Measurements from ENCODE around the gene RSU1. TPM values are rescaled to one million over a fixed set of nuclear protein-coding genes. Genes with fewer than 3 reads are reported as not detected.
A peak's percentile ranks its signal among the peaks of the same experiment; 100 is the strongest.

Gene RSU1
- total RNA-seq, 4 donors from 2014 or later = 40.5 to 95.4 (median 65.2) TPM

DNA sequence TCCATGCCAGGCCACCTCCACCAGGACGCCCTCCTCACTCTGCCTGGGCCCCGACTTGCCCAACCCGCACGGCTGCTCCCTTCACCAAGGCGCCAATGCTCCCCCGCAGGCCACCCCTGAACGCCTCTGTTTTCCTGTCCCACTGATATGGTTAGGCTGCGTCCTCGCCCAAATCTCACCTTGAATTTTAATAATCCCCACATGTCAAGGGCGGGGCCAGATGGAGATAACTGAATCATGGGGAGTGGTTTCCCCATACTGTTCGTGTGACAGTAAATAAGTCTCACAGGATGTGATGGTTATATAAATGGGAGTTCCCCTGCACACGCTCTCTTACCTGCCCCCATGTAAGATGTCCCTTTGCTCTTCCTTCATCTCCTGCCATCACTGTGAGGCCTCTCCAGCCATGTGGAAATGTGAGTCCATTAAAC is 29.8 kb downstream of the RSU1 start:
- intact Hi-C loops (cut with DNase I; ENCODE audit: low total_unique reads) = no loop called here
- Histone ChIP-seq H3K4me3 (no peak overlapping the region), H3K36me3 (no peaks in the 10 kb centered on the region), H3K27me3 (no peaks in the 10 kb centered on the region), H3K9me3 (no peaks in the 10 kb centered on the region), H3K27ac (no peak overlapping the region), H3K4me1 (no peaks in the 10 kb centered on the region)
- TF ChIP-seq, protein P1, sequence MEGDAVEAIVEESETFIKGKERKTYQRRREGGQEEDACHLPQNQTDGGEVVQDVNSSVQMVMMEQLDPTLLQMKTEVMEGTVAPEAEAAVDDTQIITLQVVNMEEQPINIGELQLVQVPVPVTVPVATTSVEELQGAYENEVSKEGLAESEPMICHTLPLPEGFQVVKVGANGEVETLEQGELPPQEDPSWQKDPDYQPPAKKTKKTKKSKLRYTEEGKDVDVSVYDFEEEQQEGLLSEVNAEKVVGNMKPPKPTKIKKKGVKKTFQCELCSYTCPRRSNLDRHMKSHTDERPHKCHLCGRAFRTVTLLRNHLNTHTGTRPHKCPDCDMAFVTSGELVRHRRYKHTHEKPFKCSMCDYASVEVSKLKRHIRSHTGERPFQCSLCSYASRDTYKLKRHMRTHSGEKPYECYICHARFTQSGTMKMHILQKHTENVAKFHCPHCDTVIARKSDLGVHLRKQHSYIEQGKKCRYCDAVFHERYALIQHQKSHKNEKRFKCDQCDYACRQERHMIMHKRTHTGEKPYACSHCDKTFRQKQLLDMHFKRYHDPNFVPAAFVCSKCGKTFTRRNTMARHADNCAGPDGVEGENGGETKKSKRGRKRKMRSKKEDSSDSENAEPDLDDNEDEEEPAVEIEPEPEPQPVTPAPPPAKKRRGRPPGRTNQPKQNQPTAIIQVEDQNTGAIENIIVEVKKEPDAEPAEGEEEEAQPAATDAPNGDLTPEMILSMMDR (IDR thresholded peaks at IDR 0.05) = no peak
- no peak for TF ChIP-seq POLR2A (IDR thresholded peaks at IDR 0.05)
- no peak for DNase-seq

DNA sequence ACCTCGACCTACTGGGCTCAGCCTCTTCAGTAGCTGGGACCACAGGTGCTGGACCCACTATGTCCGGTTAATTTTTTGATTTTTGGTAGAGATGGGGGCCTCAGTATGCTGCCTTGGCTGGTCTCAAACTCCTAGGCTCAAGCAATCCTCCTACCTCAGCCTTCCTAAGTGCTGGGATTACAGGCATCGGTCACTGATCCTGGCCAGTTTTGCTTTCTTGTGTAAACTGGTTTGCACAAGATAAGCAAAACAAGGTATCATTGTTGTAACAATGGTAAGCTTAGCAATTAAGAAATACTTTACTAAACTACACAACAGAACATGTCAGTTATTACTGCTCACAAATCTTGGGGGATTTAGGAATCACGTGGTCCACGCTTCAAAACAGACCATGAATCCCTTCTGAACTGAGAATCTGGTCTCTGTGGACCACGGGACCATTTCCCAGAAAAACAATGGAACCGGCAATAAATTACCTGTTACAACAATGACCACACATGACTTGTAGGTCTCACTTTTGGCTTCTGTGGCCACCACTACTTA is 36.8 kb downstream of the RSU1 start:
- TF ChIP-seq, protein P1 (IDR thresholded peaks at IDR 0.05) = no peak
- no peak for TF ChIP-seq POLR2A (IDR thresholded peaks at IDR 0.05)
- no peak overlapping the region for H3K27ac ChIP-seq
- DNase-seq = no peak
- H3K27me3 ChIP-seq = no peaks in the 10 kb centered on the region
- intact Hi-C loops (cut with DNase I; ENCODE audit: low total_unique reads) = no loop called here
- no peaks in the 10 kb centered on the region for H3K36me3 ChIP-seq
- no peak overlapping the region for H3K4me3 ChIP-seq
- no peaks in the 10 kb centered on the region for H3K4me1 ChIP-seq
- no peaks in the 10 kb centered on the region for H3K9me3 ChIP-seq

DNA sequence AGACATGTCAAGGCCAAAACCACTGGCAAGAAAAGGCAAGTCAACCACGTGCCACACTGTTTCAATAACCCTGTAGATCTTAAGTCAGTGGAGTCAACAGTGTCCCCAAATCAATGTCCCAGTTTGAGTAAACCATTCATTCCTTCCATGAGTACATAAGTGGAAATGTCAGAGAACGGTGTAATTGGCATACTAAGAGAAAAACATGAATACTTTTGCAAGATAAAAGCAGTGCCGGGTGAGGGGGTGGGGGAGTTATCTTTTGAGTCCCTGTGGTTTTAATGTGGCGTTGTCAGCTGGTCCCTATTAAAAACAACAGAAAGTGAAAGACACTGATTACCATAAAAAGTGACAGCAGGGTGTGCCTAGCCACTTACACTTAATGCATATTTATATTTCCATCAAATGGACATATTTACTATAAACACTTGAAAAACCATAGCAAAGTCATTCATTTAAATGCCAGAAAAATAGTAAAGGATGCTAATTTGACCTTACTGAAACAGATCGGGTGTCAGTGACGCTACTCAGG is 37.8 kb downstream of the RSU1 start:
- no peaks in the 10 kb centered on the region for H3K4me1 ChIP-seq
- H3K9me3 ChIP-seq = no peaks in the 10 kb centered on the region
- intact Hi-C loops (cut with DNase I; ENCODE audit: low total_unique reads) = no loop called here
- DNase-seq = no peak
- H3K27me3 ChIP-seq = no peaks in the 10 kb centered on the region
- no peak overlapping the region for H3K27ac ChIP-seq
- TF ChIP-seq, protein P1 (IDR thresholded peaks at IDR 0.05) = no peak
- TF ChIP-seq POLR2A (IDR thresholded peaks at IDR 0.05) = no peak
- H3K36me3 ChIP-seq = no peaks in the 10 kb centered on the region
- no peak overlapping the region for H3K4me3 ChIP-seq

DNA sequence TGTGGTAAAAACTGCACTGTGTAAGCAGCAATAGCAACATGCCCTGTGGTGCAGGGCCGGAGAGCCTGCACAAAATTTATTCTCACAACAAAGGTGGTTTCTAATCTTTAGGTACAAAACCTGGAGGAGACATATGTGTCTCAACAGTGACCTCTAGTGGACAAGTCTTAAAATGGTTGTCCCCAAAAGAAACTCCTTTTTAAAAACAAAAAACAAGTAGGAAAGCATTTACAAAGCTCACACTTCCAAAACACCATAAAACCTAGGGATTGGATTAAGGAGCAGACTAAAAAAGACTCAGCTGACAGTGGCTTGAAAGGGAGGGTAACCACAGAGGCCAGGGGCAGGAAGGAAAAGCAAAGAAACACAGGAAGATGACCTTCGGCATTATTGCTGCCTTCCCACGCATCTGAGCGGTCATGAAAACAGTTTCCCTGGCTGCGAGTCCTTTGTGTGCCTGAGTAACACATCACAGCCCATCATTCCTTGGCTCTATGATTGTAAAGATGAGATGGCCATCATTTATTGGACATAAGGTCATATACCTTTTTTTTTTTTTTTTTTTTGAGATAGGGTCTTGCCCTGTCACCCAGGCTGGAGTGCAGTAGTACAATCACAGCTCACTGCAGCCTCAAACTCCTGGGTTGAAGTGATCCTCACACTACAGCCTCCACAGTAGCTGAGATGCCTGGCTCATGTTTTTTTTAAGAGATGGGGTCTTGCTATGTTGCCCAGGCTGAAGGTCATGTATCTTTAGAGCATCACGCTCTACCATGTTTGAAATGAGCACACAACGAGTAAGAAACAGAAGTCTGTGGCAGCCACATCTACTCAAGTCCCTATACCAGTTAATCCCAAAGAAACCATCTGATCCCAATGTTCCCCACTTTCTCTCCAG is 39.5 kb downstream of the RSU1 start:
- intact Hi-C loops (cut with DNase I; ENCODE audit: low total_unique reads) = no loop called here
- H3K27ac ChIP-seq = peak overlapping the region; percentile 68 to 75

More for the DNA sequence above, 39.5 kb downstream of the RSU1 start:
- TF ChIP-seq, protein P1 (IDR thresholded peaks at IDR 0.05) = peak; percentile 68 to 79 (median 72)
- no peak for TF ChIP-seq POLR2A (IDR thresholded peaks at IDR 0.05)
- H3K27me3 ChIP-seq = no peaks in the 10 kb centered on the region
- H3K4me3 ChIP-seq = no peak overlapping the region
- no peaks in the 10 kb centered on the region for H3K4me1 ChIP-seq
- DNase-seq = peak; percentile 32 to 60
- no peaks in the 10 kb centered on the region for H3K9me3 ChIP-seq
- H3K36me3 ChIP-seq = no peaks in the 10 kb centered on the region

Data from uterus (tissue), 4 donors.